ENCODE results near the gene APBB1IP.
"Not testable (repeated sequence)": the region's sequence is repeated elsewhere in the genome, so short reads cannot be mapped to it uniquely, and the experiment has no call there.

APBB1IP gene

DNA sequence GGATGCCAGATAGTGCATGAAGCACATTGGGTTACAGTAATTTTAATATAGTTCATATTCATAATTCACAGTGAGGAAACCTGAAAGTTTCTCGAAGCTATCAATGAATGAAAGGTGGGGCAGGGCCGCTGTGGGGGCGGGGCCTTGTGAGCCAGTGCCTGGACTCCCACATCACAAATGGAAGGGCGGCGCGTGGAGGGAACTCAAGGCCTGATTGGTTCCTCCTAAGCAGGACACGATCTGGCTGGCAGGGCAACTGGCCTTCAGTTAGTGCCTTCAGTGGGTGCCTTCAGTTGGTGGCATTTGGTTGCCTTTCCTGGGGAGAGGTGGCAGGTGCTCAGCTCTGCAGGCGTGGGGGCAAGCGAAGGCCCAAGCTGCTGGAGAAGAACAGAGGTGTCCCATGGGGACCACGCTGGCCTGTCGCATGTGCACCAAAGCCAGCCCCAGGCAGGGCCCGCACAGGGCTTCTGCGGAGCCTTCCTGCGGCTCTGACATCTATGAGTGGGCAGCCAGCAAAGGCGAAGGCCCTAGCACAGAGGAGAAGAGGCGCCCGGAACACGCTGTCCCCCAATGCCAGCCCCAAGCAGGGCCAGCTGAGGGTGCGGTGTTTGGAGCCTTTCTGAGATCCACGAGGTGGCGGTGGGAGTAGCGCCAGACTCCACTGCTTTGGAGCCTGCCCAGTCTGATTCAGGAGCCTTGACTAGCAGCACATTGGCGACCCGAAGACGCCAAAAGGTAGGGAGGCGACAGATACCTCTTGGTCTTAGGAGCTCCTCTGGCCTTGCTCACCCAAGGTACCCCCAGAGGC lies 141.3 kb downstream of the APBB1IP start:
- in situ Hi-C loops (cut with MboI; ENCODE audit: low pct_unique_long_range_greater_than_20kb, low sequenced_read_pairs, unreplicated experiment), result no loop called here
- DNase-seq (ENCODE audit: low spot score), result no peak
- TF ChIP-seq, protein P1, sequence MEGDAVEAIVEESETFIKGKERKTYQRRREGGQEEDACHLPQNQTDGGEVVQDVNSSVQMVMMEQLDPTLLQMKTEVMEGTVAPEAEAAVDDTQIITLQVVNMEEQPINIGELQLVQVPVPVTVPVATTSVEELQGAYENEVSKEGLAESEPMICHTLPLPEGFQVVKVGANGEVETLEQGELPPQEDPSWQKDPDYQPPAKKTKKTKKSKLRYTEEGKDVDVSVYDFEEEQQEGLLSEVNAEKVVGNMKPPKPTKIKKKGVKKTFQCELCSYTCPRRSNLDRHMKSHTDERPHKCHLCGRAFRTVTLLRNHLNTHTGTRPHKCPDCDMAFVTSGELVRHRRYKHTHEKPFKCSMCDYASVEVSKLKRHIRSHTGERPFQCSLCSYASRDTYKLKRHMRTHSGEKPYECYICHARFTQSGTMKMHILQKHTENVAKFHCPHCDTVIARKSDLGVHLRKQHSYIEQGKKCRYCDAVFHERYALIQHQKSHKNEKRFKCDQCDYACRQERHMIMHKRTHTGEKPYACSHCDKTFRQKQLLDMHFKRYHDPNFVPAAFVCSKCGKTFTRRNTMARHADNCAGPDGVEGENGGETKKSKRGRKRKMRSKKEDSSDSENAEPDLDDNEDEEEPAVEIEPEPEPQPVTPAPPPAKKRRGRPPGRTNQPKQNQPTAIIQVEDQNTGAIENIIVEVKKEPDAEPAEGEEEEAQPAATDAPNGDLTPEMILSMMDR (IDR thresholded peaks at IDR 0.05; ENCODE audit: extremely low read depth, insufficient read depth, missing control alignments), result no peak

DNA sequence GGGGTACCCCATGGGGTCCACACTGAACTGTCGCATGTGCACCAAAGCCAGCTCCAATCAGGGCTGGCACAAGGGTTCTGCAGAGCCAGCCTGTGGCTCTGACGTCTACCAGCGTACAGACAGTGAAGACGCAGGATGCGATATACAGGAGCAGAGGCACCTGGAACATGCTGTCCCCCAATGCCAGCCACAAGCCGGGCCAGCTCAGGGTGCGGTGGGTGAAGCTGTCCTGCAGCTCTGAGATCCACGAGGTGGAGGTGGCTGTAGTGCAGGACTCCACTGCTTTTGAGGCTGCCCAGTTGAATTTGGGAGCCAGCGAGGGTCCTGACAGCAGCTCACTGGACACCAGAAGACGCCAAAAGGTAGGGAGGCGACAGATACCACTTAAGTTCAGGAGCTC lies 148.1 kb downstream of the APBB1IP start:
- in situ Hi-C loops (cut with MboI; ENCODE audit: low pct_unique_long_range_greater_than_20kb, low sequenced_read_pairs, unreplicated experiment), result no loop called here
- TF ChIP-seq, protein P1 (IDR thresholded peaks at IDR 0.05; ENCODE audit: extremely low read depth, insufficient read depth, missing control alignments), result no peak
- no peak for DNase-seq (ENCODE audit: low spot score)

DNA sequence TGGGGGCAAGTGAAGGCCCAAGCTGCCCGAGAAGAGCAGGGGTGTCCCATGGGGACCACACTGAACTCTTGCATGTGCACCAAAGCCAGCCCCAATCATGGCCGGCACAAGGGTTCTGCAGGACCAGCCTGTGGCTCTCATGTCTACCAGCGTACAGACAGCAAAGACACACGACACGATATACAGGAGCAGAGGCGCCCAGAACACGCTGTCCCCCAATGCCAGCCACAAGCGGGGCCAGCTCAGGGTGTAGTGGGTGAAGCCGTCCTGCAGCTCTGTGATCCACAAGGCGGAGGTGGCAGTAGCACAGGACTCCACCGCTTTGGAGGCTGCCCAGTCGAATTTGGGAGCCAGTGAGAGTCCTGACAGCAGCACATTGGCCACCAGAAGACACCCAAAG lies 150.5 kb downstream of the APBB1IP start:
- in situ Hi-C loops (cut with MboI; ENCODE audit: low pct_unique_long_range_greater_than_20kb, low sequenced_read_pairs, unreplicated experiment), result no loop called here
- DNase-seq (ENCODE audit: low spot score), result no peak
- TF ChIP-seq, protein P1 (IDR thresholded peaks at IDR 0.05; ENCODE audit: extremely low read depth, insufficient read depth, missing control alignments), result no peak

DNA sequence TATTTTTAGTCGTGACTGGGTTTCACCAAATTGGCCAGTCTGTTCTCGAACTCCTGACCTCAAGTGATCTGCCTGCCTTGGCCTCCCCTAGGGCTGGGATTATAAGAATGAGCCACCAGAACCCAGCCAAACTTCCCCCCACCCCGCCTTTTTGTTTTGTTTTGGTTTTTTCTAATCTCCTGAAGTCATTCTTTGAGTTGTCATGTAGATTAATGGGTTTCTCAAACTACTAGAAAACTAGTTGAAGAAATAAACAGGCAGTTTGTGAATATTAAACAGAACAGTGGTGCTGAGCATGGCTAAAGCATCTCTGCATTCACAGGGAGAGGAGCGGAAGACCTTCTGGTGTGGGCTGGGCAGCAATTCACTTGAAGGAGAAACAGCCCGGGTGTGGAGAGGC lies 151.7 kb downstream of the APBB1IP start:
- DNase-seq (ENCODE audit: low spot score); in situ Hi-C loops (cut with MboI; ENCODE audit: low pct_unique_long_range_greater_than_20kb, low sequenced_read_pairs, unreplicated experiment): not testable (repeated sequence)

DNA sequence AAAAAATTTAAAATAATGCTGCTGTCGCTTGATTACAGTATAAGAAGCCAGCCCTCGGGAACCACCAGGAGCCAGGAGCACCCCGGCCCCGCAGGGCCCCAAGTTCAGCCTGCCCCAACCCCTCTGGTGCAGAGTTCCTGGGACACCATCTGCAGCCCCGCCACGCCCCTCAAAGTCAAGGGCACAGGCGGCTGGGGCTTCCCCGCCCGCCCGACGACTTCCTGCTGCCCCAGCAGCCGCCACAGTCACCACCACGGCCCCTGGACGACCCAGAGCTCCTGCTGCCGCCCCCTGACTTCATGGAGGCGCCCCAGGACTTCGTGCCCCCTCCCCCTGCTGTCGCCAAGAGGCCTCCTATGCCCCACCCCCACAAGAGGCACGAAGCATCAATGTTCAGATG lies 155.8 kb downstream of the APBB1IP start:
- TF ChIP-seq, protein P1 (IDR thresholded peaks at IDR 0.05; ENCODE audit: extremely low read depth, insufficient read depth, missing control alignments), result no peak
- in situ Hi-C loops (cut with MboI; ENCODE audit: low pct_unique_long_range_greater_than_20kb, low sequenced_read_pairs, unreplicated experiment), result no loop called here
- peak; percentile 64 for DNase-seq (ENCODE audit: low spot score)

DNA sequence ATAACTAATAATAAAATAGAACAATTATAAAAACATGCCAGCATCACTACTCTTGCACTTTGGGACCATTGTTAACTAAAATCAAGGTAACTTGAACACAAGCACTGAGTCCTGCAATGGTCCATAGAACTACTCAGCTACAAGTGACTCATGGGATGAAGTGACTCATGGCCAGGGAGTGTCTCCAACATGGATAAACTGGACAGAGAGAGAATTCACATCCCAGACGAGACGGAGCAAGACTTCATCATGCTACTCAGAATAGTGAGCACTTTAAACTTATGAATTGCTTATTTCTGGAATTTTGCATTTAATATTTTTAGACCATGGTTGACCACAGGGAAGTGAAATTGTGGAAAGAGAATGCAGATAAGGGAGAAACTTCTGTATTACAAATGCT lies 165.1 kb downstream of the APBB1IP start:
- in situ Hi-C loops (cut with MboI; ENCODE audit: low pct_unique_long_range_greater_than_20kb, low sequenced_read_pairs, unreplicated experiment); DNase-seq (ENCODE audit: low spot score): not testable (repeated sequence)

DNA sequence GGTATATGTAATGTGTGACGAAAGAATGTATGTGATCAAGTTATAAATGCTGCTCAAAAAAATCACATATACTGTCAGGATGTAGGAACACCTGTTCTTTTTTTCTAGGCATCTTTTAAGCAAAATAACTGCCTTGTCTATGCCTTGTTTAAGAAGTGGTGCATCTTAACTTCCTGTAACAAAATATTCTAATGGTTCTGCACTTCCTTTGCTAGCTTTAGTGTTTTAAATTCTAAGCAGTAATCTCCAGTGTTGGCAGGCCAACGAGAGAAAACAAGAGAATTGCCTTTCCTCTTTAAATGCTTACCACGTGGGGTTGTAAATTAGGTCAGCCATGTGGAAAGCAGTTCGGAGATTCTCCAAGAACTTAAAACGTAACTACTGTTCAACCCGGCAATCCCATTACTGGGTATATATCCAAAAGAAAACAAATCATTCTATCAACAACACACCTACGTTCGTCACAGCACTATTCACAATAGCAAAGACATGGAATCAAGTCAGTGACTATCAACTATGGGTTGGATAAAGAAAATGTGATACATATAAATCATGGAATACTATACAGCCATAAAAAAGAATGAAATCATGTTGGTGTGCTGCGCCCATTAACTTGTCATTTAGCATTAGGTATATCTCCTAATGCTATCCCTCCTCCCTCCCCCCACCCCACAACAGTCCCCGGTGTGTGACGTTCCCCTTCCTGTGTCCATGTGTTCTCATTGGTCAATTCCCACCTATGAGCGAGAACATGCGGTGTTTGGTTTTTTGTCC lies 166.4 kb downstream of the APBB1IP start:
- in situ Hi-C loops (cut with MboI; ENCODE audit: low pct_unique_long_range_greater_than_20kb, low sequenced_read_pairs, unreplicated experiment); DNase-seq (ENCODE audit: low spot score): not testable (repeated sequence)

DNA sequence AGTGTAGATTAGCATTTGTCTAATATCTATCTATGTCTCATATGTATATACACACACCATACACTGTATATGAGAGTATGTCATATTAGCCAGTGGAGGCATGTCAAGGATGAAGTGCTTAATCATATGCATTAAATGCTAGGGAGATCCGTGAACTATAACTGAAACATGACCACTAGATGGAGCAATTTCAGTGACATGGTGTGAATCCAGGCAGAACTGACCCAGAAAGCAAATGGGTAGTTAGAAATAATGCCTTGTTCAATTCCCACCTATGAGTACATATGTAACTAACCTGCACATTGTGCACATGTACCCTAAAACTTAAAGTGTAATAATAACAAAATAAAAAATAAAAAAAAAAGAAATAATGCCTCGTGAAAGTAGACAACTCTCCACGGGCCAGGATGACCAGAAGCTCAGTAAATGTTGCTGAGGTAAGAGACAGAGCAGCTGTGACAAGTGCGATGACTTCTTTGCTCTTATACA lies 168.3 kb downstream of the APBB1IP start:
- DNase-seq (ENCODE audit: low spot score); in situ Hi-C loops (cut with MboI; ENCODE audit: low pct_unique_long_range_greater_than_20kb, low sequenced_read_pairs, unreplicated experiment): not testable (repeated sequence)
- TF ChIP-seq, protein P1 (IDR thresholded peaks at IDR 0.05; ENCODE audit: extremely low read depth, insufficient read depth, missing control alignments), result peak; percentile 20
